22Rv1 (cell line): Measurements from ENCODE around the gene EIF2D.

ENCODE experiments used
- ZFX ChIP-seq: fragments of 450-650 bp; IDR thresholded peaks from 2 replicates; pipeline ENCODE4 v1.6.1; 2017; ENCODE audit warnings: antibody characterized with exemption, borderline replicate concordance
- TF ChIP-seq, protein P1 (sequence below): fragments of 450-650 bp; IDR thresholded peaks from 2 replicates; pipeline ENCODE4 v1.5.1; 2017; ENCODE audit warnings: mild to moderate bottlenecking

DNA sequence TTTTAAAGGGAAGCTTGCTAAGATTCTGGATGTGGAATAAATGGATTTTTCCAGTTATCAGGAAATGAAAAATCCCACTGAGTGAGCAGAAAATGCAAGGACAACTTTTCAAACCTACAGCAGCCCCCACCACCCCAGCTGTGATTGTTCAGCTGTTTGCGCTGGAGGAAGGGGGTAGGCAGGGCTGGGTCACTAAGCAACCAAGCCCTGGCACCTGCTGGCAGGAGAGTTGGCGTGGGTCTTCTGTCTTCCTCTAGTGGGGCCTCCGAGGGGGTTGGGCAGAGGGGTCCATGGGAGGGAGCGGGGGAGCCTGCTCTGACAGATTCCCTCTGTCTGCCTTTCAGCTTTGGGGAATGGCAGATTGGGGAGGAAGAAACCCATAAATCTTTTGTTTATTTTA lies 45.3 kb downstream of the EIF2D start:
- TF ChIP-seq, protein P1, sequence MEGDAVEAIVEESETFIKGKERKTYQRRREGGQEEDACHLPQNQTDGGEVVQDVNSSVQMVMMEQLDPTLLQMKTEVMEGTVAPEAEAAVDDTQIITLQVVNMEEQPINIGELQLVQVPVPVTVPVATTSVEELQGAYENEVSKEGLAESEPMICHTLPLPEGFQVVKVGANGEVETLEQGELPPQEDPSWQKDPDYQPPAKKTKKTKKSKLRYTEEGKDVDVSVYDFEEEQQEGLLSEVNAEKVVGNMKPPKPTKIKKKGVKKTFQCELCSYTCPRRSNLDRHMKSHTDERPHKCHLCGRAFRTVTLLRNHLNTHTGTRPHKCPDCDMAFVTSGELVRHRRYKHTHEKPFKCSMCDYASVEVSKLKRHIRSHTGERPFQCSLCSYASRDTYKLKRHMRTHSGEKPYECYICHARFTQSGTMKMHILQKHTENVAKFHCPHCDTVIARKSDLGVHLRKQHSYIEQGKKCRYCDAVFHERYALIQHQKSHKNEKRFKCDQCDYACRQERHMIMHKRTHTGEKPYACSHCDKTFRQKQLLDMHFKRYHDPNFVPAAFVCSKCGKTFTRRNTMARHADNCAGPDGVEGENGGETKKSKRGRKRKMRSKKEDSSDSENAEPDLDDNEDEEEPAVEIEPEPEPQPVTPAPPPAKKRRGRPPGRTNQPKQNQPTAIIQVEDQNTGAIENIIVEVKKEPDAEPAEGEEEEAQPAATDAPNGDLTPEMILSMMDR: no peak
- TF ChIP-seq ZFX: no peak
